ENCODE results near the gene BPNT1.

BPNT1 gene

DNA sequence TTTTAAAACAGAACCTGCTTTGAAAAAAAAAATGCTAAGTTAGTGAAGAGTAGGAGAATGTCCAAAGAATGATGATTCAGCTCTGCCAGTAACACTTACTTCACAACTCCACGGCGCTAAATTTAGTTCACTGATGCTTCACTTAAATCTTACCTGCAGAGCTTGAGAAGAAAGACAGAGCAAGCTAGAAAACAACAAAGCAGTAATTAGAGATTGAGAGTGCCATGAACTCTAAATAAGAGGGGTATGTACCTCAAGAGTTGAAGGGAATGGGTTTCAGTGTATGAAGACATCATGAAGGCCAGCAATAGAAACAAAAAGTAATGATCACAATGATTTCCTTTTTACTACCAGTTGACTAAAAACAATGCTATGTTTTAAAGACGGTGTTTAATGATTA is 76.1 kb downstream of the BPNT1 start:
- TF ChIP-seq FOXP2 (optimal IDR thresholded peaks at IDR 0.05; ENCODE audit: borderline replicate concordance, extremely low read depth, extremely low read length, insufficient read depth) (no peak), SIN3A (IDR thresholded peaks at IDR 0.05; ENCODE audit: borderline replicate concordance, insufficient read depth, low read length) (no peak), POLR2AphosphoS5 (IDR thresholded peaks at IDR 0.05; ENCODE audit: low read depth, low read length) (no peak), TAF1 (IDR thresholded peaks at IDR 0.05; ENCODE audit: borderline replicate concordance, insufficient read depth, low read length) (no peak)
- TF ChIP-seq, protein P1, sequence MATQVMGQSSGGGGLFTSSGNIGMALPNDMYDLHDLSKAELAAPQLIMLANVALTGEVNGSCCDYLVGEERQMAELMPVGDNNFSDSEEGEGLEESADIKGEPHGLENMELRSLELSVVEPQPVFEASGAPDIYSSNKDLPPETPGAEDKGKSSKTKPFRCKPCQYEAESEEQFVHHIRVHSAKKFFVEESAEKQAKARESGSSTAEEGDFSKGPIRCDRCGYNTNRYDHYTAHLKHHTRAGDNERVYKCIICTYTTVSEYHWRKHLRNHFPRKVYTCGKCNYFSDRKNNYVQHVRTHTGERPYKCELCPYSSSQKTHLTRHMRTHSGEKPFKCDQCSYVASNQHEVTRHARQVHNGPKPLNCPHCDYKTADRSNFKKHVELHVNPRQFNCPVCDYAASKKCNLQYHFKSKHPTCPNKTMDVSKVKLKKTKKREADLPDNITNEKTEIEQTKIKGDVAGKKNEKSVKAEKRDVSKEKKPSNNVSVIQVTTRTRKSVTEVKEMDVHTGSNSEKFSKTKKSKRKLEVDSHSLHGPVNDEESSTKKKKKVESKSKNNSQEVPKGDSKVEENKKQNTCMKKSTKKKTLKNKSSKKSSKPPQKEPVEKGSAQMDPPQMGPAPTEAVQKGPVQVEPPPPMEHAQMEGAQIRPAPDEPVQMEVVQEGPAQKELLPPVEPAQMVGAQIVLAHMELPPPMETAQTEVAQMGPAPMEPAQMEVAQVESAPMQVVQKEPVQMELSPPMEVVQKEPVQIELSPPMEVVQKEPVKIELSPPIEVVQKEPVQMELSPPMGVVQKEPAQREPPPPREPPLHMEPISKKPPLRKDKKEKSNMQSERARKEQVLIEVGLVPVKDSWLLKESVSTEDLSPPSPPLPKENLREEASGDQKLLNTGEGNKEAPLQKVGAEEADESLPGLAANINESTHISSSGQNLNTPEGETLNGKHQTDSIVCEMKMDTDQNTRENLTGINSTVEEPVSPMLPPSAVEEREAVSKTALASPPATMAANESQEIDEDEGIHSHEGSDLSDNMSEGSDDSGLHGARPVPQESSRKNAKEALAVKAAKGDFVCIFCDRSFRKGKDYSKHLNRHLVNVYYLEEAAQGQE (IDR thresholded peaks at IDR 0.05; ENCODE audit: insufficient read depth in 1 of 2, low read depth in 2 of 2, low read length in 2 of 2) = no peak

DNA sequence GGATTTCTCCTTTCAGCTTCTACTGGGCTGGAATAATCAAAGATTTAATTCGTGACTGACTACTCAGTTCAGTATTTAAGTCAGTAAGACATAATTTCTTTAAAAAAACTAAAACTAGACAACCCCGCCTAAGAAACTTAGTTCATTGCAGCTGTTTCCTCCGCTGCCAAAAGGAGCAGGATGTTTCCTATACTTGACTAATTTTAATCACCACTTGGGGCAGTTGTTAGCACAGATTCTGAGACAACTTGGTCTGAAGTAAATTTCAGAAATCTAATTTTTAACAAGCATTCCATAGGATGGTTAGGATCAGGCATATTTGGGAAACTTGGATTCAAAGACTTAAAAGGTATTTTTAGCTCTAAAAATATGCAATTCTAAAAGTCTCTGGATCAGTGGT is 77.3 kb downstream of the BPNT1 start:
- TF ChIP-seq, protein P1 (IDR thresholded peaks at IDR 0.05; ENCODE audit: insufficient read depth in 1 of 2, low read depth in 2 of 2, low read length in 2 of 2) = no peak
- TF ChIP-seq FOXP2 (optimal IDR thresholded peaks at IDR 0.05; ENCODE audit: borderline replicate concordance, extremely low read depth, extremely low read length, insufficient read depth) (no peak), SIN3A (IDR thresholded peaks at IDR 0.05; ENCODE audit: borderline replicate concordance, insufficient read depth, low read length) (no peak), POLR2AphosphoS5 (IDR thresholded peaks at IDR 0.05; ENCODE audit: low read depth, low read length) (no peak), TAF1 (IDR thresholded peaks at IDR 0.05; ENCODE audit: borderline replicate concordance, insufficient read depth, low read length) (no peak)

DNA sequence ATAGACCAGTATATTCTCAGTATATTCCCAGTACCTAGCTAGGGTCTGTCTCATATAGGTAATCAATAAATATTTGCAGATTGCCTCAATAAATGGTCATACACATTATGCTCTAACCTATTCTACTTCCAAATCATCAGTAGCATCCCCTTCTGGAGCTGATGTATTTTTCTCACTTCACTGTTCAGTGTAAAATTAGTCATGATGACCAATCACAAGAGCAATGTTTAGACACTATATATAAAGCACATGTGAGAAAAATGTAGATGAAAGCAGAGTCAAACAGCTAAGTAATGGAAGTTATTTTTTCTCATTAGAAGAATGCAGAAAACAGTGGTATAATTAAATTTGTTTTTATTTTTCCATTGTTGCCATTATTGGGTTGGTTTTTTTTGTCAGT is 78.0 kb downstream of the BPNT1 start:
- no peak for TF ChIP-seq TAF1 (IDR thresholded peaks at IDR 0.05; ENCODE audit: borderline replicate concordance, insufficient read depth, low read length)
- TF ChIP-seq SIN3A (IDR thresholded peaks at IDR 0.05; ENCODE audit: borderline replicate concordance, insufficient read depth, low read length) = no peak
- no peak for TF ChIP-seq FOXP2 (optimal IDR thresholded peaks at IDR 0.05; ENCODE audit: borderline replicate concordance, extremely low read depth, extremely low read length, insufficient read depth)
- TF ChIP-seq, protein P1 (IDR thresholded peaks at IDR 0.05; ENCODE audit: insufficient read depth in 1 of 2, low read depth in 2 of 2, low read length in 2 of 2) = no peak
- no peak for TF ChIP-seq POLR2AphosphoS5 (IDR thresholded peaks at IDR 0.05; ENCODE audit: low read depth, low read length)
